22Rv1 (cell line): ENCODE data around the gene RPLP2.

Source experiments
- ZFX ChIP-seq: fragments of 450-650 bp; IDR thresholded peaks from 2 replicates; pipeline ENCODE4 v1.6.1; 2017; ENCODE audit warnings: antibody characterized with exemption, borderline replicate concordance
- TF ChIP-seq, protein P1 (sequence below): fragments of 450-650 bp; IDR thresholded peaks from 2 replicates; pipeline ENCODE4 v1.5.1; 2017; ENCODE audit warnings: mild to moderate bottlenecking

DNA sequence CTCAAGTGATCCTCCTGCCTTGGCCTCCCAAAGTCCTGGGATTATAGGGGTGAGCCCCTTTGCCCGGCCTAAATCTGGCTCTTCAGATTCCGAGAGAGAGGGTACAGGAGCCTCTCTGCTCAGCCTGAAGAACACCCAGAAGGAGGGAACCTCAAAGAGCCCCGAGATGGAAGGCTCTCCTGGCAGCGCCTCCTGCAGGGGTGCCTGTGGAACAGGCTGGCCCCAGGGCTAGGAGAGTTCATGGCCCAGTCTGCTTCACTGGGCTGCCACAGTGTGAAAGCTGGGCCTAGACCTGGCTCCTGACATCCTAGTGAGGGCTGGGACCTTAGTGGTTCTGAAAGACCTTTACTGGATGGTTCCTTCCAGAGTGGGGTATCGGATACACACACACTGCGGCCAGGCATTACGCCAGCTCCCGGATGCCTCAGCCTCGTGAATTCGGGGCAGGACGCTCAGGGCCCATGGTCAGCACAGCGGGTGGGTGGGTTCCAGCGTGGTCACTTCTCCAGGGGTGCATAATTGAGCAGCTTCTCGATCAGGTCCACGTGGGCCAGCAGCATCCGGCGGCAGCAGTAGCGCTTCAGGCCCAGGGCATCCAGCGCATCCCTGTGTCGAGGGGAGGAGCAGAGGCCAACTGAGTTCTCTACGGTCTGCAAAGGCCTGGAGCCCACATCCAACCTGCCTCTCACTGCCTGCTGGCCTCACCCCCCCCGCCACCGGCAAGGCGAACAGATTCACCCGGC is 30.3 kb downstream of the RPLP2 start:
- TF ChIP-seq, protein P1, sequence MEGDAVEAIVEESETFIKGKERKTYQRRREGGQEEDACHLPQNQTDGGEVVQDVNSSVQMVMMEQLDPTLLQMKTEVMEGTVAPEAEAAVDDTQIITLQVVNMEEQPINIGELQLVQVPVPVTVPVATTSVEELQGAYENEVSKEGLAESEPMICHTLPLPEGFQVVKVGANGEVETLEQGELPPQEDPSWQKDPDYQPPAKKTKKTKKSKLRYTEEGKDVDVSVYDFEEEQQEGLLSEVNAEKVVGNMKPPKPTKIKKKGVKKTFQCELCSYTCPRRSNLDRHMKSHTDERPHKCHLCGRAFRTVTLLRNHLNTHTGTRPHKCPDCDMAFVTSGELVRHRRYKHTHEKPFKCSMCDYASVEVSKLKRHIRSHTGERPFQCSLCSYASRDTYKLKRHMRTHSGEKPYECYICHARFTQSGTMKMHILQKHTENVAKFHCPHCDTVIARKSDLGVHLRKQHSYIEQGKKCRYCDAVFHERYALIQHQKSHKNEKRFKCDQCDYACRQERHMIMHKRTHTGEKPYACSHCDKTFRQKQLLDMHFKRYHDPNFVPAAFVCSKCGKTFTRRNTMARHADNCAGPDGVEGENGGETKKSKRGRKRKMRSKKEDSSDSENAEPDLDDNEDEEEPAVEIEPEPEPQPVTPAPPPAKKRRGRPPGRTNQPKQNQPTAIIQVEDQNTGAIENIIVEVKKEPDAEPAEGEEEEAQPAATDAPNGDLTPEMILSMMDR: peak; percentile 53
- no peak for TF ChIP-seq ZFX
